K562 (cell line): ENCODE data around the gene PRKCB. TPM values are rescaled to one million over a fixed set of nuclear protein-coding genes. Genes with fewer than 3 reads are reported as not detected.
A peak's percentile ranks its signal among the peaks of the same experiment; 100 is the strongest.

Experiments
- CBFA2T2 ChIP-seq: fragments of 450-650 bp; conservative IDR thresholded peaks from 2 replicates; pipeline ENCODE4 v1.6.1; 2017; ENCODE audit warnings: mild to moderate bottlenecking
- CEBPB ChIP-seq: fragments of 450-650 bp; IDR thresholded peaks from 2 replicates; pipeline ENCODE4 v1.6.1; 2016; ENCODE audit warnings: missing genetic modification characterization, missing compliant biosample characterization
- CTCFL ChIP-seq: IDR thresholded peaks from 2 replicates; pipeline ENCODE4 v1.6.1; 2011; ENCODE audit warnings: borderline replicate concordance, low read depth, mild to moderate bottlenecking, moderate library complexity, low read length; ENCODE audit not compliant: insufficient read depth, poor library complexity, severe bottlenecking
- FOXM1 ChIP-seq, 2 experiments: fragments of 450-650 bp in 1 of 2; sonication (generic) in 1 of 2; formaldehyde crosslinking in 1 of 2; IDR thresholded peaks; 2 replicates each; pipeline versions ENCODE4 v1.6.1 to v1.9.0; 2017 to 2022; ENCODE audit warnings: low read depth in 2 of 2, mild to moderate bottlenecking in 2 of 2, missing genetic modification reagents in 1 of 2, moderate library complexity in 1 of 2
- GATA2 ChIP-seq: sonication (generic); formaldehyde crosslinking; IDR thresholded peaks from 2 replicates; pipeline ENCODE4 v1.4.0; 2020; ENCODE audit warnings: mild to moderate bottlenecking, missing genetic modification reagents
- GATAD2A ChIP-seq: fragments of 450-650 bp; IDR thresholded peaks from 2 replicates; pipeline ENCODE4 v1.6.1; 2017
- HDAC8 ChIP-seq: fragments of 450-650 bp; IDR thresholded peaks from 2 replicates; pipeline ENCODE4 v1.6.1; 2016; ENCODE audit warnings: mild to moderate bottlenecking, missing genetic modification characterization, moderate library complexity, missing compliant biosample characterization
- JUN ChIP-seq, 2 experiments: sonication (generic) in 1 of 2; formaldehyde crosslinking in 1 of 2; IDR thresholded peaks; 2 replicates each; pipeline versions ENCODE4 v1.6.1 to v1.8.0; 2012 to 2022; ENCODE audit warnings: borderline replicate concordance in 2 of 2, mild to moderate bottlenecking in 2 of 2, improper control_type of control experiment in 1 of 2, low read depth in 1 of 2, low read length in 1 of 2, missing genetic modification reagents in 1 of 2
- KLF16 ChIP-seq: IDR thresholded peaks from 2 replicates; pipeline ENCODE4 v1.6.1; 2016; ENCODE audit warnings: antibody characterized with exemption
- MTA3 ChIP-seq: fragments of 450-650 bp; formaldehyde crosslinking; IDR thresholded peaks from 2 replicates; pipeline ENCODE4 v1.6.1; 2017; ENCODE audit warnings: mild to moderate bottlenecking, borderline replicate concordance
- SMAD4 ChIP-seq: fragments of 250-450 bp; sonication (Bioruptor Pico); conservative IDR thresholded peaks from 2 replicates; pipeline ENCODE4 v1.8.0; 2021; ENCODE audit warnings: inconsistent platforms, mild to moderate bottlenecking, moderate library complexity
- SMARCC2 ChIP-seq: fragments of 450-650 bp; IDR thresholded peaks from 2 replicates; pipeline ENCODE4 v1.6.1; 2017; ENCODE audit warnings: antibody characterized with exemption, moderate library complexity, mild to moderate bottlenecking, low read depth
- SMC3 ChIP-seq: conservative IDR thresholded peaks from 2 replicates; pipeline ENCODE4 v1.6.1; 2011; ENCODE audit warnings: low read depth, low read length, improper control_type of control experiment; ENCODE audit not compliant: insufficient read depth
- ZBTB49 ChIP-seq: sonication (generic); formaldehyde crosslinking; IDR thresholded peaks from 2 replicates; pipeline ENCODE4 v1.8.0; 2022; ENCODE audit warnings: missing genetic modification reagents, mild to moderate bottlenecking, borderline replicate concordance
- ZNF347 ChIP-seq: fragments of 450-650 bp; formaldehyde crosslinking; IDR thresholded peaks from 2 replicates; pipeline ENCODE4 v1.4.0; 2020; ENCODE audit warnings: low read depth, mild to moderate bottlenecking, moderate library complexity
- ZNF41 ChIP-seq: fragments of 250-450 bp; sonication (Bioruptor Pico); conservative IDR thresholded peaks from 2 replicates; pipeline ENCODE4 v1.4.0; 2020; ENCODE audit warnings: mild to moderate bottlenecking
- ZNF766 ChIP-seq: fragments of 200-800 bp; sonication (Bioruptor generic); conservative IDR thresholded peaks from 2 replicates; pipeline ENCODE4 v1.6.1; 2016; ENCODE audit warnings: missing genetic modification characterization, missing compliant biosample characterization
- polyA plus RNA-seq, 8 experiments: library from polyadenylated mRNA; depleted of rRNA in 4 of 8; stranded (reverse) in 5 of 8; unstranded in 3 of 8; fragments of >200 nt; fragmentation: Nextera tagmentation in 2 of 8; fragmentation: Illumina TruSeq in 1 of 8; extraction: Ambion mirVana in 2 of 8; extraction: Trizol in 1 of 8; gene quantifications; 2 replicates each; pipeline versions ENCODE4 v1.2.1 to v1.2.3, GENCODE V29; 2011 to 2014; ENCODE audit warnings: inconsistent platforms in 1 of 8, missing spikeins in 1 of 8
- total RNA-seq, 7 experiments: library from RNA; depleted of rRNA in 6 of 7; stranded (reverse); fragments of >200 nt in 6 of 7; fragmentation: Illumina TruSeq in 2 of 7; extraction: Trizol in 2 of 7; gene quantifications; 2 replicates each; pipeline versions ENCODE4 v1.2.1 to v1.2.3, GENCODE V29; 2011 to 2021; ENCODE audit warnings: low replicate concordance in 1 of 7
- TF ChIP-seq, protein P1 (sequence below), 2 experiments: fragments of 450-650 bp; IDR thresholded peaks; 2 replicates each; pipeline ENCODE4 v1.6.1; 2018; ENCODE audit warnings: mild to moderate bottlenecking in 2 of 2, low read depth in 1 of 2; ENCODE audit not compliant: partially characterized antibody in 2 of 2

Gene PRKCB
- total and polyA plus RNA-seq, 9 of the 15 experiments (the other 6 are each of a cell fraction or from before 2014, with no cell fraction given): 49.9 to 276 (median 148) TPM

GRCh38 chr16:24041834-24042631 is 206.2 kb downstream of the PRKCB start (continued):
- 0 out of 2 replicates have a peak, but pooled peaks have one; percentile 36 for TF ChIP-seq SMAD4 (CRISPR knock-in tag)
- TF ChIP-seq, protein P1, sequence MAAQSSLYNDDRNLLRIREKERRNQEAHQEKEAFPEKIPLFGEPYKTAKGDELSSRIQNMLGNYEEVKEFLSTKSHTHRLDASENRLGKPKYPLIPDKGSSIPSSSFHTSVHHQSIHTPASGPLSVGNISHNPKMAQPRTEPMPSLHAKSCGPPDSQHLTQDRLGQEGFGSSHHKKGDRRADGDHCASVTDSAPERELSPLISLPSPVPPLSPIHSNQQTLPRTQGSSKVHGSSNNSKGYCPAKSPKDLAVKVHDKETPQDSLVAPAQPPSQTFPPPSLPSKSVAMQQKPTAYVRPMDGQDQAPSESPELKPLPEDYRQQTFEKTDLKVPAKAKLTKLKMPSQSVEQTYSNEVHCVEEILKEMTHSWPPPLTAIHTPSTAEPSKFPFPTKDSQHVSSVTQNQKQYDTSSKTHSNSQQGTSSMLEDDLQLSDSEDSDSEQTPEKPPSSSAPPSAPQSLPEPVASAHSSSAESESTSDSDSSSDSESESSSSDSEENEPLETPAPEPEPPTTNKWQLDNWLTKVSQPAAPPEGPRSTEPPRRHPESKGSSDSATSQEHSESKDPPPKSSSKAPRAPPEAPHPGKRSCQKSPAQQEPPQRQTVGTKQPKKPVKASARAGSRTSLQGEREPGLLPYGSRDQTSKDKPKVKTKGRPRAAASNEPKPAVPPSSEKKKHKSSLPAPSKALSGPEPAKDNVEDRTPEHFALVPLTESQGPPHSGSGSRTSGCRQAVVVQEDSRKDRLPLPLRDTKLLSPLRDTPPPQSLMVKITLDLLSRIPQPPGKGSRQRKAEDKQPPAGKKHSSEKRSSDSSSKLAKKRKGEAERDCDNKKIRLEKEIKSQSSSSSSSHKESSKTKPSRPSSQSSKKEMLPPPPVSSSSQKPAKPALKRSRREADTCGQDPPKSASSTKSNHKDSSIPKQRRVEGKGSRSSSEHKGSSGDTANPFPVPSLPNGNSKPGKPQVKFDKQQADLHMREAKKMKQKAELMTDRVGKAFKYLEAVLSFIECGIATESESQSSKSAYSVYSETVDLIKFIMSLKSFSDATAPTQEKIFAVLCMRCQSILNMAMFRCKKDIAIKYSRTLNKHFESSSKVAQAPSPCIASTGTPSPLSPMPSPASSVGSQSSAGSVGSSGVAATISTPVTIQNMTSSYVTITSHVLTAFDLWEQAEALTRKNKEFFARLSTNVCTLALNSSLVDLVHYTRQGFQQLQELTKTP (IDR thresholded peaks at IDR 0.05; ENCODE audit: low read depth in 1 of 2, partially characterized antibody in 2 of 2): no peak
- no peak for TF ChIP-seq ZNF41 (CRISPR knock-in tag)
- no peak for TF ChIP-seq ZBTB49 (CRISPR knock-in tag)
- 0 out of 2 replicates have a peak, but pooled peaks have one; percentile 18 for TF ChIP-seq KLF16
- TF ChIP-seq FOXM1 (IDR thresholded peaks at IDR 0.05; ENCODE audit: low read depth): no peak
- TF ChIP-seq FOXM1 (CRISPR knock-in tag; IDR thresholded peaks at IDR 0.05; ENCODE audit: low read depth): no peak
- no peak for TF ChIP-seq GATAD2A
- TF ChIP-seq MTA3: no peak
- TF ChIP-seq ZNF766: no peak
- TF ChIP-seq CBFA2T2: no peak
- no peak for TF ChIP-seq SMARCC2
- no peak for TF ChIP-seq GATA2
- TF ChIP-seq ZNF347: no peak
- peak; percentile 76 for TF ChIP-seq CEBPB (tag)
- peak; percentile 76 for TF ChIP-seq SMC3
- TF ChIP-seq JUN (IDR thresholded peaks at IDR 0.05; ENCODE audit: borderline replicate concordance, low read depth, low read length): no peak
- no peak for TF ChIP-seq JUN (CRISPR knock-in tag; IDR thresholded peaks at IDR 0.05; ENCODE audit: borderline replicate concordance)
- no peak for TF ChIP-seq HDAC8
- peak; percentile 73 for TF ChIP-seq CTCFL
